HL-60 (cell line): ENCODE results near the gene RPS15A.
A peak's percentile ranks its signal among the peaks of the same experiment; 100 is the strongest.
"Not testable (repeated sequence)": the region's sequence is repeated elsewhere in the genome, so short reads cannot be mapped to it uniquely, and the experiment has no call there.

Experiments
- CTCF ChIP-seq: IDR thresholded peaks from one replicate; pipeline ENCODE4 v1.5.1; 2011; ENCODE audit warnings: low read length, control low read depth, inconsistent platforms; ENCODE audit not compliant: insufficient read depth
- GABPA ChIP-seq: IDR thresholded peaks from 2 replicates; pipeline ENCODE4 v1.6.1; 2012; ENCODE audit warnings: low read depth
- POLR2AphosphoS5 ChIP-seq: IDR thresholded peaks from 2 replicates; pipeline ENCODE4 v1.6.1; 2012; ENCODE audit warnings: low read depth
- REST ChIP-seq: IDR thresholded peaks from 2 replicates; pipeline ENCODE4 v1.6.1; 2012; ENCODE audit warnings: low read depth; ENCODE audit not compliant: insufficient replicate concordance

GRCh38 chr16:18780460-18781026, 9.6 kb downstream of the RPS15A start:
- TF ChIP-seq REST, CTCF, GABPA: not testable (repeated sequence)
- TF ChIP-seq POLR2AphosphoS5, result 0 out of 2 replicates have a peak, but pooled peaks have one; percentile 18
